Right ventricle myocardium superior (tissue), 1 donor: ENCODE data around the gene SLC16A10. TPM values are rescaled to one million over a fixed set of nuclear protein-coding genes. Genes with fewer than 3 reads are reported as not detected.
A peak's percentile ranks its signal among the peaks of the same experiment; 100 is the strongest.
"Not testable (repeated sequence)": the region's sequence is repeated elsewhere in the genome, so short reads cannot be mapped to it uniquely, and the experiment has no call there.

Source experiments
- ATAC-seq: fragments of 200-7000 bp; cut with Tn5 transposase; one replicate; pipeline ENCODE4 v1.9.1; 2020; ENCODE audit warnings: mild to moderate bottlenecking; ENCODE audit not compliant: poor library complexity
- DNase-seq: peaks from one replicate; pipeline ENCODE4 v3.0.0-alpha.2; 2020
- intact Hi-C: fragments of 100-400 bp; cut with DNase I; formaldehyde crosslinking; loops from one replicate; pipeline ENCODE4 v1.11.2; 2022
- total RNA-seq: library from RNA; stranded (reverse); fragmentation: NEBNext Ultra II Directional; extraction: Animal tissue kit (Norgen Biotek cat#: 25700); gene quantifications from one replicate; pipeline ENCODE4 v1.2.1, GENCODE V29; 2021
- donor health status: DM: no; HTN: yes; CAD: no; lungs with severe emphysema.

Gene SLC16A10
- total RNA-seq, 1 donor from 2014 or later: 8.6 TPM

GRCh38 chr6:111076024-111076695, 11.1 kb upstream of the SLC16A10 start:
- ATAC-seq: peak; percentile 57
- intact Hi-C loops: no loop called here
- DNase-seq: no peak

DNA sequence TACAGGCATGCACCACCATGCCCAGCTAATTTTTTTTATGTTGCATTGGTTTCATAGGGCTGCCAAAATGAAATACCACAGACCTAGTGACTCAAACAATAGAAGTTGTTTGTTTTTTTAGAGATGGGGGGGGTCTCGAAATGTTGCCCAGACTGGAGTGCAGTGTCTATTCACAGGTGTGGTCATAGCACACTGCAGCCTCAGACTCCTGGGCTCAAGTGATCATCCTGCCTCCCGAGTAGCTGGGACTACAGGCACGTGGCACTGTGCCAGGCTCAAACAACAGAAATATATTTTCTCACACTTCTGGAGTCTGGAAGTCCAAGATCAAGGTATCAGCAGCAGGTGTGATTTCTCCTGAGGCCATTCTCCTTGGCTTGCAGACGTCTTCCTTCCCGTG, 6.6 kb upstream of the SLC16A10 start:
- intact Hi-C loops: no loop called here
- ATAC-seq (no peak), DNase-seq (no peak)

DNA sequence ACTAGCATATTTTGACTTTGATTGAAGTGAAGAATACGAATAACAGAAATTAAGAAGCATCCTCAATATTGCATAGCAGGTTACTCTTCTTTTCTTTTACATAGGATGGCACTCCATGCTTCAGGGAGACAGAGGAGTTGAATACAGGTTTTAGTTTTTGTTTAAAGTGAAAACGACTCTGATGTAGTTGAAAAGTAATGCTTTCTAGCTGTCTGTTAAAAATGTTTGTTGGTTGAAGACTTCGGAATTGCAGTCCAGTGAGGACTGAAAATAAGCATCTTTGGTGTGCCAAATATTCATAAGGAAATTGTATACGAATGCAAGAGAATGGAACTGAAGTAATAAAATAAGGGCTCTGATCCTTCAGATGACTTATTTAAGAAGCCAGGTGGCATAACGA, 618 bp upstream of the SLC16A10 start:
- intact Hi-C loops: no loop called here
- DNase-seq (no peak), ATAC-seq (no peak)

GRCh38 chr6:111087871-111088667, 766 bp downstream of the SLC16A10 start:
- DNase-seq (no peak), ATAC-seq (peak; percentile 23)
- intact Hi-C loops: no loop called here

DNA sequence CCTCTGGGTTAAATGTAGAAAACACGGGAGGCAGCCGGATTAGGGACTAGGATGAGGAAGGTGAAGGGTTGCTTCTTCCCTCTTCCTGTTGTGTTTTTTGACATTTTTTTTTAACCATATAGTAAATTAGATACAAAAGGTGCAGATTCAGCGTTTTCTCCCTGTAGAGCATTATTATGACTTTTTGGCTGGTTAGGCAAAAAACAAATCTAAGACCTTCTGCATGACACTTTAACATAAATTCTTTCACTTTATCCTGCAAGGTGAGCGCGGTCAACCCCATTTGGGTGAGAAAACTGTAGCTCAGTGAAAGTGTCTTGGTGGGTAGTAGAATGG, 1.3 kb downstream of the SLC16A10 start:
- no peak for DNase-seq
- intact Hi-C loops: no loop called here
- no peak for ATAC-seq

DNA sequence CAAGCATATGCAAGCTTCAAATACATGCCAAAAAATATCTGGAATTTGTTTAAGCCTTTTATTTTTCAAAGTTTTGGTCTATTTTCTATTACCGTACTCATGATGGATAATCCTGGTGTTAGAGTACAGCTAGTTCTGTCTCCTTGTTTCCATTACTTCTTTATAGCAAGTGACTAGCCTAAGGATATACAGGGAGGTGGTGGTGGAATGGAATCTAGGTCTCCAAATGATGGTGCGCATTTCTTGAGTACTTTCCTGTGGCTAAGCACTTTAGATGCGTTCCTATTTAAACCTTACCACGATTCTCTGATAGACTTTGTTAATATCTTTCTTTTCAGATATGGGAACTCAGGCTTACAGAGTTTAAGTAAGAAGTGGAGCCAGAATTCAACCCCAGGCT, 3.5 kb downstream of the SLC16A10 start:
- ATAC-seq (no peak), DNase-seq (no peak)
- intact Hi-C loops: no loop called here

DNA sequence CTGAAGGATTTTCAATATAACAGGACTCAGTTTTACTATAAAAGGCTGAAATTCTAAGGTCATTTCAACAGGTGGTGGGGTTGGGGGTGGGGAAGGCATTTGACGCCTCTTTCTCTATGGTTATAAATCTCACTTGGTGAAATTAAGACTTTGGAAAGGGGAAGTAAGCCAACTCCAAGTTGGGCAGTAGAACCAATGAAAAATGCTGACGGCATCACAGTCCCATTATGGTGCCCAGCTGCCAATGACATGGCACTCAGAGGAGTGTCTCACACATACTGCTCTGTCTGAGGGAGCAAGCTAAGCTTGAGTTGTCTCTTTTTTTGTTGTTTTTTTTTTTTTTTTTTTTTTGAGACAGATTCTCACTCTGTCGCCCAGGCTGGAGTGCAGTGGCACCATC, 4.7 kb downstream of the SLC16A10 start:
- no peak for DNase-seq
- intact Hi-C loops: no loop called here
- ATAC-seq: no peak

DNA sequence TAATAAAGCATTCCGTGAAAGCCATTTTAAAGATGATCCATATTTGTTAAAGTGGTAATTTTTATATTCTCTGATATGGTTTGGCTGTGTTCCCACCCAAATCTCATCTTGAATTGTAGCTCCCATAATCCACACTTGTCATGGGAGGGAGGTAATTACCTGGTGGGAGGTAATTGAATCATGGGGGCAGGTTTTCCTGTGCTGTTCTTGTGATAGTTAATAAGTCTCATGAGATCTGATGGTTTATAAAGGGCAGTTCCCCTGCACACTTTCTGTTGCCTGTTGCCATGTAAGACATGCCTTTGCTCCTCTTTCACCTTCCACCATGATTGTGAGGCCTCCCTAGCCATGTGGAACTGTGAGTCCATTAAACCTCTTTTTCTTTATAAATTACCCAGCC, 8.2 kb downstream of the SLC16A10 start:
- ATAC-seq, intact Hi-C loops, DNase-seq: not testable (repeated sequence)

GRCh38 chr6:111096246-111096645, 8.9 kb downstream of the SLC16A10 start:
- no peak for DNase-seq
- no peak for ATAC-seq
- intact Hi-C loops: no loop called here

GRCh38 chr6:111098597-111098996, 11.3 kb downstream of the SLC16A10 start:
- DNase-seq (no peak), ATAC-seq (no peak)
- intact Hi-C loops: no loop called here

GRCh38 chr6:111101987-111102386, 14.7 kb downstream of the SLC16A10 start:
- intact Hi-C loops: loop anchor here (10.0 kb wide), 1 partner anchor 103 kb away; no protein-coding TSS in a partner anchor
- no peak for ATAC-seq

DNA sequence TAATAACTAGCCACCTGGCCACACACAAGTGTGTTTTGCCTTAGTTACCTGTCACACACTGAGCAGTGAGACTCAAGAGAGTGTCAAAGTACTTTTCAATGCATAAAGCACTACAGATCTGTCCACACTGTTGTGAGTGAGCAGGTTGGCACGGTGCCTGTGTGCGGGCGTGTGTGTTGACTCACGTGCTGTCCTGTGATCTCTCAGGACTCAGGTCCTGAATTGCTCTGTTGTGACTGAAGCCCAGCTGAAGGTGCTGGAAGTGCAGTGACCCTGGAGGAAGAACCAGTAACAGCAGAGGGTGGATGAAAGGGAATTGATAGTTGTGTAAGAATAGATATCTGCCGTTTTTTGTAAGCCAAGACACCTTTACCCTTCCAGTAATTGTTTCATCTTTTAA, 18.3 kb downstream of the SLC16A10 start:
- intact Hi-C loops: loop anchor here (10.0 kb wide), 1 partner anchor 99 kb away; no protein-coding TSS in a partner anchor
- DNase-seq (peak; percentile 90), ATAC-seq (peak; percentile 98)

More at GRCh38 chr6:111101987-111102386, 14.7 kb downstream of the SLC16A10 start:
- no peak for DNase-seq

DNA sequence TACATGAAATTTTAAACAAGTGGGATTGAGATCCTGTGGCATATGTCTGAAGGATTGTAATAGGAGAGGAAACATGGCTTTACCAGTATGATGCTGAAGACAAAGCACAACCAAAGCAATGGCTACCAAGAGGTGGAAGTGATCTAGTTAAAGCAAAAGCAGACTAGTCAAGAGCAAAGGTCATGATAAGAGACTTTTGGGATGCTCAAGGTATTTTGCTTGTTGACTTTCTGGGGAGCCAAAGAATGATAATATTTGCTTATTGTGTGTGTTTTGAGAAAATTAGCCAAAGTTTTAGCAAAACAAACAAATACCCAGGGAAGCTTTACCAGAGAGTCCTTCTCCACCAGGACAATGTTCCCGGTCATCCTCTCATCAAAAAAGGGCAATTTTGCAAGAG, 20.3 kb downstream of the SLC16A10 start:
- no peak for ATAC-seq
- no peak for DNase-seq
- intact Hi-C loops: loop anchor here (10.0 kb wide), 1 partner anchor 97 kb away; no protein-coding TSS in a partner anchor

DNA sequence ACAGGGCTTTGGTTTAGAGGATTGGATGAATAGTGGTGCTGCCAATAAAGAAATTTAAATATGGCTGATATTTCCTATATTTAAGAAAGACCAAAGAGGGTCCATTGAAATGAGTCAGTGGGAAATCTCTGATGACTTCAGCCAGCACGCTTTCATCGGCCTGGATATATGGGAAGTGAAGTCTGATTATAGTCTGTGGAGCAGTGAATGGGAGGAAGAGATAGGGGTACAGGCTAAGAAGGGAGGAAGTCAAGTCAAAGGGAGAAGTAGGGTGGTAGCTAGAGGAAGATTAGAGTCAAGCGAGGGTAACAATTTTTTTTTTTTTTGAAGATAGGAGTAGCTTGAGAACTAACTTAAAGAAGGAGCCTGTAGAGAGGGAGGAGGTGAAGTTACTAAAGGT, 22.7 kb downstream of the SLC16A10 start:
- DNase-seq (no peak), ATAC-seq (no peak)
- intact Hi-C loops: no loop called here

DNA sequence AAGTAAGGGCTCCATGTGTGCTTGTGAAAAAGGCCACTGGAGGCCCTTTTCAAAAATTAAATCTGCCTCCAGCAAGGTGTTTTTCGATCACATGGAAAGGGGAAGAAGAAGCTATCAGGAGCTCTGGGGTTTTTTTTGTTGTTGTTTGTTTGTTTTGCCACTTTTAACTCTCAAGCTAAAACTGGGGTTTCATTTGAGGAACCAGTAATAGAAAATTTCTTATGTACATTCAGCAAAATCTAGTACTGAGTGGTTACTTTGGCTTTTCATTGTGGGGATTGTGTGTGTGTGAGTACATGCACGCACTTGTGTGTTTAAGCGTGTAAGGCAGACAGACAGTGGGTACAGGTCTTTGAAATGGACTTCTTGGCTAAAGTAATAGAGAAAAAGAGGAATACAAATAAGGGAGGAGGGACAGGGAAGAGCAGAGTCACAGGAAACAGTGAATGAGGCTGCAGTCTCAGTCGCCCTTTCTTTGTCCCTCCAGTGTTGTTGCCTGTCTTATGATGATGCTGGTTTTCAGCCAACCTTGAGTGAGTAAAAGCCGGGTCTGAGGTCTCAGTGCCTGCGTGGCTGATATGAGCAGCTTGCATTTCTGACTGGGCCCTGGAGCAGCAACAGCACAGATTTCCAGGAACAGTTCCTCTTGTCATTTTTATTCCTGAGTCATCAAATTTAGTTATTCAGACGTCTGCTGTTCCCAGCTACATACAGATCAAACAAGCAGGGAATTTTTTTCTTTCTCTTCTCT, 26.2 kb downstream of the SLC16A10 start:
- ATAC-seq (peak; percentile 93), DNase-seq (peak; percentile 47)
- intact Hi-C loops: no loop called here

DNA sequence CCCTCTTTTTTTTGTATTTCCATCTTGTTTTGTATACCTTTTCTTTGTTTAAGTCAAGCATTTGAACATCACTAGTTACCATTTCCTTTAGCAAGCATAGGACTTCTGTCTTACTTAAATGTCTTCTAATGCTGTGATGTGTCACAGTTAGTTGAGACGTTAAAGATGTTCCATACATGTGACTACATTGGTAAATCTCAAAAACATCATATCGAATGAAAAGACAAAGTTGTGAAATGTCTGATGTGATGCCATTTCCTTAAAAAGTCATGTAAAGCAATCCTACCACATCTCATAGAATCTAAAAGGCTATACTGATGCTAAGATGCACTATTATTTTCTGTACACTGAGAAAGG, 26.8 kb downstream of the SLC16A10 start:
- intact Hi-C loops: no loop called here
- ATAC-seq (no peak), DNase-seq (no peak)

- DNase-seq (no peak), ATAC-seq (no peak)
- intact Hi-C loops: no loop called here
Observed at GRCh38 chr6:111114482-111114881, 27.2 kb downstream of the SLC16A10 start.

GRCh38 chr6:111118826-111119225, 31.5 kb downstream of the SLC16A10 start:
- peak; percentile 72 for ATAC-seq
- no peak for DNase-seq
- intact Hi-C loops: no loop called here

DNA sequence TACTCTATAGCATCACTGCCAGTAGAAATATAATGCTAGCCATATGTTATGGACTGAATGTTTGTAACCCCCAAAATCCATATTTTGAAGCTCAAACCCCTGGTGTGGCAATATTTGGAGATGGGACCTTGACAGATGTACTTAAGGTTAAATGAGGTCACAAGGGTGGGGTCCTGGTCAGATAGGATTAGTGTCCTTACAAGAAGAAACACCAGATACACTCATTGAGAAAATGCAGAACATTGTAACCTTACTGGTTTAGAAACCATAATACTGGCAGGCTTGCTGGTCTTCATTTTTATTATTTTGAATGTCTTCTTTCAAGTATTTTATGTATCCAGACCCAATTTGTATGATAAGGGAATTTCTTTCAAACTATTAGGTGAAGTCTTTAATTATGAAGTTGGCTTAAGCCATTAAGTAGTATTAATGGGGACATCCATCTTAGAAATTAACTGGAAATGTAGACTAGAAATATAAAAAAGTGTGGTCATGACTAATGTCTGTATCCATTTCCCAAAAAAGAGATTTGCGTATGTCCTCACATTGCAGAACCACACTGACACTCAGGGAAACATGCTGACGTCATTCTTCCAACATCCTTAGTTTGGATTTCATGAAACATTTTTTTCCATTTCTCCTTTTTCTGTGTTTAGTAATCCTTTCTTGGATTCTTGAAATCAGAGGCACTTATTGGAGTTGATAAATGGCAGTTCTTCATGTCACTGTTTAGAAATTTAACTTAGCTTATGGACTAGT, 32.4 kb downstream of the SLC16A10 start:
- intact Hi-C loops: no loop called here
- ATAC-seq (no peak), DNase-seq (no peak)
